ACC112 (cell line): ENCODE measurements around the gene CTU2.

Source experiments
- H2AFZ ChIP-seq: fragments of 200-600 bp; sonication (generic); one replicate; pipeline ENCODE4 v1.6.0; 2017; ENCODE audit warnings: antibody characterized with exemption, low read length; ENCODE audit not compliant: unreplicated experiment
- H3K27ac ChIP-seq: fragments of 200-600 bp; sonication (generic); 2 replicates; pipeline ENCODE4 v1.5.1; 2014; ENCODE audit warnings: low read depth, mild to moderate bottlenecking, antibody characterized with exemption, low read length, moderate library complexity
- H3K27me3 ChIP-seq: fragments of 200-600 bp; sonication (generic); 2 replicates; pipeline ENCODE4 v1.6.1; 2014; ENCODE audit warnings: mild to moderate bottlenecking, antibody characterized with exemption, low read length, moderate library complexity, mixed read lengths; ENCODE audit not compliant: insufficient read depth
- H3K36me3 ChIP-seq: fragments of 200-600 bp; sonication (generic); 2 replicates; pipeline ENCODE4 v1.6.1; 2016; ENCODE audit warnings: mild to moderate bottlenecking, antibody characterized with exemption, low read length, moderate library complexity, mixed read lengths; ENCODE audit not compliant: insufficient read depth
- H3K4me1 ChIP-seq: fragments of 200-600 bp; sonication (generic); one replicate; pipeline ENCODE4 v1.6.1; 2016; ENCODE audit warnings: low read length, mixed read lengths; ENCODE audit not compliant: insufficient read depth, unreplicated experiment, control insufficient read depth
- H3K4me3 ChIP-seq: fragments of 200-600 bp; sonication (generic); 2 replicates; pipeline ENCODE4 v1.5.1; 2014; ENCODE audit warnings: mild to moderate bottlenecking, low read depth, low read length
- H3K79me2 ChIP-seq: fragments of 200-600 bp; sonication (generic); one replicate; pipeline ENCODE4 v1.6.0; 2016; ENCODE audit warnings: low read length; ENCODE audit not compliant: control insufficient read depth, unreplicated experiment, insufficient read depth

The CTU2 gene

GRCh38 chr16:88749358-88749757 lies 43.1 kb downstream of the CTU2 start:
- H3K4me1 ChIP-seq: peaks cover 4% of the 10 kb centered on the region

GRCh38 chr16:88750854-88751253 lies 44.6 kb downstream of the CTU2 start:
- Histone ChIP-seq H3K4me1 (peaks cover 3% of the 10 kb centered on the region), H3K36me3 (0 out of 2 replicates have a peak, but pooled peaks cover 2% of the 10 kb centered on the region), H3K27me3 (no peaks in the 10 kb centered on the region), H3K4me3 (no peak overlapping the region), H3K79me2 (peaks cover 52% of the 10 kb centered on the region), H3K27ac (no peak overlapping the region), H2AFZ (no peak overlapping the region)

More at GRCh38 chr16:88749358-88749757, 43.1 kb downstream of the CTU2 start:
- Histone ChIP-seq H2AFZ (no peak overlapping the region), H3K4me3 (no peak overlapping the region), H3K27me3 (no peaks in the 10 kb centered on the region), H3K36me3 (0 out of 2 replicates have a peak, but pooled peaks cover 2% of the 10 kb centered on the region), H3K79me2 (peaks cover 40% of the 10 kb centered on the region), H3K27ac (no peak overlapping the region)

GRCh38 chr16:88752386-88753002 lies 46.2 kb downstream of the CTU2 start:
- Histone ChIP-seq H3K27ac (no peak overlapping the region), H2AFZ (no peak overlapping the region), H3K36me3 (0 out of 2 replicates have a peak, but pooled peaks cover 2% of the 10 kb centered on the region), H3K4me1 (no peaks in the 10 kb centered on the region), H3K79me2 (peaks cover 64% of the 10 kb centered on the region), H3K27me3 (no peaks in the 10 kb centered on the region), H3K4me3 (no peak overlapping the region)

- Histone ChIP-seq H2AFZ (no peak overlapping the region), H3K36me3 (0 out of 2 replicates have a peak, but pooled peaks cover 2% of the 10 kb centered on the region), H3K4me3 (no peak overlapping the region), H3K27me3 (no peaks in the 10 kb centered on the region), H3K79me2 (peaks cover 68% of the 10 kb centered on the region), H3K4me1 (no peaks in the 10 kb centered on the region), H3K27ac (no peak overlapping the region)
Measured at GRCh38 chr16:88753191-88753590, 46.9 kb downstream of the CTU2 start.

GRCh38 chr16:88753602-88754001 lies 47.3 kb downstream of the CTU2 start:
- Histone ChIP-seq H3K79me2 (peaks cover 70% of the 10 kb centered on the region), H3K27me3 (no peaks in the 10 kb centered on the region), H3K4me1 (no peaks in the 10 kb centered on the region), H3K27ac (no peak overlapping the region), H3K4me3 (no peak overlapping the region), H2AFZ (no peak overlapping the region), H3K36me3 (0 out of 2 replicates have a peak, but pooled peaks cover 2% of the 10 kb centered on the region)

GRCh38 chr16:88754109-88754911 lies 48.0 kb downstream of the CTU2 start:
- H3K4me1 ChIP-seq: no peaks in the 10 kb centered on the region
- H3K4me3 ChIP-seq: no peak overlapping the region
- H3K36me3 ChIP-seq: 0 out of 2 replicates have a peak, but pooled peaks cover 2% of the 10 kb centered on the region
- H3K79me2 ChIP-seq: peaks cover 76% of the 10 kb centered on the region
- H2AFZ ChIP-seq: no peak overlapping the region
- no peaks in the 10 kb centered on the region for H3K27me3 ChIP-seq
- H3K27ac ChIP-seq: peak overlapping the region; percentile 13; the same call in 1 of the 2 replicates

GRCh38 chr16:88754912-88755744 lies 48.8 kb downstream of the CTU2 start:
- no peak overlapping the region for H2AFZ ChIP-seq
- H3K36me3 ChIP-seq: 0 out of 2 replicates have a peak, but pooled peaks cover 2% of the 10 kb centered on the region
- H3K27me3 ChIP-seq: no peaks in the 10 kb centered on the region
- H3K4me3 ChIP-seq: no peak overlapping the region
- peaks cover 82% of the 10 kb centered on the region for H3K79me2 ChIP-seq
- no peak overlapping the region for H3K27ac ChIP-seq
- no peaks in the 10 kb centered on the region for H3K4me1 ChIP-seq

GRCh38 chr16:88755745-88756443 lies 49.6 kb downstream of the CTU2 start:
- 0 out of 2 replicates have a peak, but pooled peaks cover 2% of the 10 kb centered on the region for H3K36me3 ChIP-seq
- H3K4me1 ChIP-seq: no peaks in the 10 kb centered on the region
- H2AFZ ChIP-seq: no peak overlapping the region
- no peak overlapping the region for H3K27ac ChIP-seq
- H3K4me3 ChIP-seq: no peak overlapping the region
- no peaks in the 10 kb centered on the region for H3K27me3 ChIP-seq
- peaks cover 83% of the 10 kb centered on the region for H3K79me2 ChIP-seq

- no peaks in the 10 kb centered on the region for H3K27me3 ChIP-seq
- H2AFZ ChIP-seq: no peak overlapping the region
- no peak overlapping the region for H3K27ac ChIP-seq
- no peak overlapping the region for H3K4me3 ChIP-seq
- no peaks in the 10 kb centered on the region for H3K36me3 ChIP-seq
- H3K79me2 ChIP-seq: peaks cover 94% of the 10 kb centered on the region
- no peaks in the 10 kb centered on the region for H3K4me1 ChIP-seq
Measured at GRCh38 chr16:88758227-88758943, 52.1 kb downstream of the CTU2 start.
